ENCODE data around the gene DOCK3. TPM values are rescaled to one million over a fixed set of nuclear protein-coding genes. Genes with fewer than 3 reads are reported as not detected.
"Not testable (repeated sequence)": the region's sequence is repeated elsewhere in the genome, so short reads cannot be mapped to it uniquely, and the experiment has no call there.

The DOCK3 gene
- total RNA-seq, 1 donor from 2014 or later = 0.52 TPM

DNA sequence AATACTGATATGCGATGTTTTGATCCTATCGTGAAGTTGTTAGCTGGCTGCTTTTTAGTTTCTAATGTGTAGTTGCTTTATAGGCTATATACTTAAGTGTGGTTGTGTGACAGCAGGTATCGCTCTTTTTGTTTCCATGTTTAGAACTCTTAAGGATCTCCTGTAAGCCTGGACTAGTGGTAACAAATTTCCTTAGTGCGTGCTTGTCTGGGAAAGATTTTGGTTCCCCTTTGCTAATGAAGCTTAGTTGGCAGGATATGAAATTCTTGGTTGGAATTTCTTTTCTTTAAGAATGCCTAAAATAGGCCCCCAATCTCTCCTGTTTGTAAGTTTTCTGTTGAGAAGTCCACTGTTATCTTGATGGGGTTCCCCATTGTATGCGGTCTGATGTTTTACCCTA, 173.6 kb downstream of the DOCK3 start:
- Histone ChIP-seq H3K36me3 (ENCODE audit: control insufficient read depth in 3 of 3, insufficient read depth in 3 of 3, low read length in 3 of 3) (no peaks in the 10 kb centered on the region), H3K4me3 (ENCODE audit: low read length in 3 of 3) (no peak overlapping the region), H3K27me3 (ENCODE audit: control insufficient read depth in 3 of 3, insufficient read depth in 3 of 3, low read length in 3 of 3) (no peaks in the 10 kb centered on the region), H3K9me3 (ENCODE audit: control insufficient read depth in 3 of 3, low read length in 3 of 3) (no peaks in the 10 kb centered on the region), H3K9ac (ENCODE audit: low read depth in 1 of 3, low read length in 3 of 3) (no peak overlapping the region), H3K27ac (ENCODE audit: low read depth, low read length) (no peak overlapping the region), H3K4me1 (ENCODE audit: control insufficient read depth in 3 of 3, insufficient read depth in 3 of 3, low read length in 3 of 3) (no peaks in the 10 kb centered on the region)

GRCh38 chr3:50850639-50851511, 176.1 kb downstream of the DOCK3 start:
- Histone ChIP-seq H3K27me3 (ENCODE audit: control insufficient read depth in 3 of 3, insufficient read depth in 3 of 3, low read length in 3 of 3) (no peaks in the 10 kb centered on the region), H3K27ac (ENCODE audit: low read depth, low read length) (no peak overlapping the region), H3K4me3 (ENCODE audit: low read length in 3 of 3) (no peak overlapping the region)

DNA sequence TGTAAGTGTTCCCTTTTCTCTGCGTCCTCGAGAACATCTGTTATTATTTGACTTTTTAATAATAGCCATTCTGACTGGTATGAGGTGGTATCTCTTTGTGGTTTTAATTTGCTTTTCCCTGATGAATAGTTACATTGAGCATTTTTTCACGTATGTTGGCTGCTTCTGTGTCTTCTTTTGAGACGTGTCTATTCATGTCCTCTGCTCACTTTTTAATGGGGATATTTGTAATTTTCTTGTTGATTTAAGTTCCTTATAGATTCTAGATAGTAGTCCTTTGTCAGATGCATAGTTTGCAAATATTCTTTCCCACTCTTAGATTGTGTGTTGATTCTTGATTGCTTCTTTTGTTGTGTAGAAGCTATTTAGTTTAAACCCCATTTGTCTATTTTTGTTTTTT, 179.2 kb downstream of the DOCK3 start:
- no peak overlapping the region for H3K4me3 ChIP-seq (ENCODE audit: low read length in 3 of 3)
- H3K27ac ChIP-seq (ENCODE audit: low read depth, low read length) = no peak overlapping the region
- H3K27me3 ChIP-seq (ENCODE audit: control insufficient read depth in 3 of 3, insufficient read depth in 3 of 3, low read length in 3 of 3) = no peaks in the 10 kb centered on the region
- H3K36me3 ChIP-seq (ENCODE audit: control insufficient read depth in 3 of 3, insufficient read depth in 3 of 3, low read length in 3 of 3) = no peaks in the 10 kb centered on the region
- H3K4me1 ChIP-seq (ENCODE audit: control insufficient read depth in 3 of 3, insufficient read depth in 3 of 3, low read length in 3 of 3) = no peaks in the 10 kb centered on the region
- peaks cover 0 to 2% (median 0%) of the 10 kb centered on the region in 3 donors for H3K9me3 ChIP-seq (ENCODE audit: control insufficient read depth in 3 of 3, low read length in 3 of 3)
- H3K9ac ChIP-seq (ENCODE audit: low read depth in 1 of 3, low read length in 3 of 3) = no peak overlapping the region

More at GRCh38 chr3:50850639-50851511, 176.1 kb downstream of the DOCK3 start:
- no peaks in the 10 kb centered on the region for H3K36me3 ChIP-seq (ENCODE audit: control insufficient read depth in 3 of 3, insufficient read depth in 3 of 3, low read length in 3 of 3)
- H3K4me1 ChIP-seq (ENCODE audit: control insufficient read depth in 3 of 3, insufficient read depth in 3 of 3, low read length in 3 of 3) = no peaks in the 10 kb centered on the region
- H3K9me3 ChIP-seq (ENCODE audit: control insufficient read depth in 3 of 3, low read length in 3 of 3) = peaks cover 0 to 2% (median 0%) of the 10 kb centered on the region in 3 donors
- no peak overlapping the region for H3K9ac ChIP-seq (ENCODE audit: low read depth in 1 of 3, low read length in 3 of 3)

DNA sequence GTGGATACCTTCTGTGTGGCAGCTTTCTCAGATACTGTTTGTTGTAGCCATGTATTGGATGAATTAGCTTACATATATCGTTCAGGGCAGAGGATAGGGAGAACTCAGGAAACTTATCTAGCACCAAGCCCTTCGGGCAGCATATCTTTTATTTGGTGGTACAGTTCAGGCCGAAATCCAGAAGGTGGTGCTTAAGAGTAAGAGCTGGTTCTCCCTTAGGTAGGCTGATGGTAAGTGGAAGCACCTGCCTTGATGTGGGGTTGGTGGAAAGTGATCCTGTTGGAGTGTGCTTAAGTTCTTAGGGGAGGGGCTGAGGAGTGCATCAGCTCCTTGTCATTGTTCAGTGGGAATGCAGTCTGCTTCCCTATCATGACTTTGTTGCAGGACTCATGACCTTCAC, 187.5 kb downstream of the DOCK3 start:
- H3K4me1 ChIP-seq (ENCODE audit: control insufficient read depth in 3 of 3, insufficient read depth in 3 of 3, low read length in 3 of 3) = peaks cover 0 to 3% (median 0%) of the 10 kb centered on the region in 3 donors
- no peaks in the 10 kb centered on the region for H3K36me3 ChIP-seq (ENCODE audit: control insufficient read depth in 3 of 3, insufficient read depth in 3 of 3, low read length in 3 of 3)
- no peak overlapping the region for H3K9ac ChIP-seq (ENCODE audit: low read depth in 1 of 3, low read length in 3 of 3)
- no peaks in the 10 kb centered on the region for H3K27me3 ChIP-seq (ENCODE audit: control insufficient read depth in 3 of 3, insufficient read depth in 3 of 3, low read length in 3 of 3)
- no peak overlapping the region for H3K27ac ChIP-seq (ENCODE audit: low read depth, low read length)
- peaks cover 0 to 3% (median 0%) of the 10 kb centered on the region in 3 donors for H3K9me3 ChIP-seq (ENCODE audit: control insufficient read depth in 3 of 3, low read length in 3 of 3)
- H3K4me3 ChIP-seq (ENCODE audit: low read length in 3 of 3) = no peak overlapping the region

GRCh38 chr3:50873376-50874157, 198.8 kb downstream of the DOCK3 start:
- Histone ChIP-seq H3K9ac (ENCODE audit: low read depth in 1 of 3, low read length in 3 of 3) (no peak overlapping the region), H3K4me1 (ENCODE audit: control insufficient read depth in 3 of 3, insufficient read depth in 3 of 3, low read length in 3 of 3) (no peaks in the 10 kb centered on the region), H3K27me3 (ENCODE audit: control insufficient read depth in 3 of 3, insufficient read depth in 3 of 3, low read length in 3 of 3) (no peaks in the 10 kb centered on the region), H3K36me3 (ENCODE audit: control insufficient read depth in 3 of 3, insufficient read depth in 3 of 3, low read length in 3 of 3) (no peaks in the 10 kb centered on the region), H3K4me3 (ENCODE audit: low read length in 3 of 3) (no peak overlapping the region), H3K27ac (ENCODE audit: low read depth, low read length) (no peak overlapping the region), H3K9me3 (ENCODE audit: control insufficient read depth in 3 of 3, low read length in 3 of 3) (no peaks in the 10 kb centered on the region)

GRCh38 chr3:50874876-50875275, 200.1 kb downstream of the DOCK3 start:
- not testable (repeated sequence) for H3K9me3 ChIP-seq (ENCODE audit: control insufficient read depth in 3 of 3, low read length in 3 of 3); H3K4me1 ChIP-seq (ENCODE audit: control insufficient read depth in 3 of 3, insufficient read depth in 3 of 3, low read length in 3 of 3); H3K36me3 ChIP-seq (ENCODE audit: control insufficient read depth in 3 of 3, insufficient read depth in 3 of 3, low read length in 3 of 3); H3K27ac ChIP-seq (ENCODE audit: low read depth, low read length); H3K27me3 ChIP-seq (ENCODE audit: control insufficient read depth in 3 of 3, insufficient read depth in 3 of 3, low read length in 3 of 3); H3K4me3 ChIP-seq (ENCODE audit: low read length in 3 of 3); H3K9ac ChIP-seq (ENCODE audit: low read depth in 1 of 3, low read length in 3 of 3)

DNA sequence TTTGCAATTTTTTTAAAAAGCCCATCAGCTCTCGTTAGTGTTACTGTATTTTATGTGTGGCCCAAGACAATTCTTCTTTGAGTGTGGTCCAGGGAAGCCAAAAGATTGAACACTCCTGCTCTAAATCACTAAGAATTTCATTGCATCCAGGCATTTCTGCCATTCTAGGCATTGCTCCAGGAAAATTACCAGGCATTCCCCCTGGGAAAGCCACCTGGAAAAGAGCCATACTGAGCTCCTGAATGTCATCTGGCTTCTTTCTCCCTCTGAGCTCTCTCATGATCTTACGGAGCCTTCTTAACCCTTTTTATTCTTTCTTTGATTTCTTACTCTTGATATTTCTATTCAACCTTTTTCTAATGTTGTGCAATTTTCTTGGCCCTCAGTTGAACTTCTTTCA, 202.2 kb downstream of the DOCK3 start:
- no peaks in the 10 kb centered on the region for H3K9me3 ChIP-seq (ENCODE audit: control insufficient read depth in 3 of 3, low read length in 3 of 3)
- H3K27ac ChIP-seq (ENCODE audit: low read depth, low read length) = no peak overlapping the region
- no peak overlapping the region for H3K9ac ChIP-seq (ENCODE audit: low read depth in 1 of 3, low read length in 3 of 3)
- H3K27me3 ChIP-seq (ENCODE audit: control insufficient read depth in 3 of 3, insufficient read depth in 3 of 3, low read length in 3 of 3) = no peaks in the 10 kb centered on the region
- no peak overlapping the region for H3K4me3 ChIP-seq (ENCODE audit: low read length in 3 of 3)
- no peaks in the 10 kb centered on the region for H3K4me1 ChIP-seq (ENCODE audit: control insufficient read depth in 3 of 3, insufficient read depth in 3 of 3, low read length in 3 of 3)
- no peaks in the 10 kb centered on the region for H3K36me3 ChIP-seq (ENCODE audit: control insufficient read depth in 3 of 3, insufficient read depth in 3 of 3, low read length in 3 of 3)

DNA sequence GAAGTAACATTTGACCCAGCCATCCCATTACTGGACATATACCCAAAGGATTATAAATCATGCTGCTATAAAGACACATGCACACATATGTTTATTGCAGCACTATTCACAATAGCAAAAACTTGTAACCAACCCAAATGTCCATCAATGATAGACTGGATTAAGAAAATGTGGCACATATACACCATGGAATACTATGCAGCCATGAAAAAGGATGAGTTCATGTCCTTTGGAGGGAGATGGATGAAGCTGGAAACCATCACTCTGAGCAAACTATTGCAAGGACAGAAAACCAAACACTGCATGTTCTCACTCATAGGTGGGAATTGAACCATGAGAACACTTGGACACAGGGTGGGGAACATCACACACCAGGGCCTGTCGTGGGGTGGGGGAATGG, 208.0 kb downstream of the DOCK3 start:
- H3K4me3 ChIP-seq (ENCODE audit: low read length in 3 of 3); H3K9ac ChIP-seq (ENCODE audit: low read depth in 1 of 3, low read length in 3 of 3): not testable (repeated sequence)

GRCh38 chr3:50883755-50884154, 209.0 kb downstream of the DOCK3 start:
- Histone ChIP-seq H3K27ac (ENCODE audit: low read depth, low read length) (no peak overlapping the region), H3K9me3 (ENCODE audit: control insufficient read depth in 3 of 3, low read length in 3 of 3) (no peaks in the 10 kb centered on the region), H3K4me1 (ENCODE audit: control insufficient read depth in 3 of 3, insufficient read depth in 3 of 3, low read length in 3 of 3) (no peaks in the 10 kb centered on the region), H3K9ac (ENCODE audit: low read depth in 1 of 3, low read length in 3 of 3) (no peak overlapping the region), H3K36me3 (ENCODE audit: control insufficient read depth in 3 of 3, insufficient read depth in 3 of 3, low read length in 3 of 3) (no peaks in the 10 kb centered on the region), H3K27me3 (ENCODE audit: control insufficient read depth in 3 of 3, insufficient read depth in 3 of 3, low read length in 3 of 3) (no peaks in the 10 kb centered on the region), H3K4me3 (ENCODE audit: low read length in 3 of 3) (no peak overlapping the region)

More for the DNA sequence above, 208.0 kb downstream of the DOCK3 start:
- not testable (repeated sequence) for H3K27ac ChIP-seq (ENCODE audit: low read depth, low read length); H3K4me1 ChIP-seq (ENCODE audit: control insufficient read depth in 3 of 3, insufficient read depth in 3 of 3, low read length in 3 of 3); H3K9me3 ChIP-seq (ENCODE audit: control insufficient read depth in 3 of 3, low read length in 3 of 3); H3K27me3 ChIP-seq (ENCODE audit: control insufficient read depth in 3 of 3, insufficient read depth in 3 of 3, low read length in 3 of 3); H3K36me3 ChIP-seq (ENCODE audit: control insufficient read depth in 3 of 3, insufficient read depth in 3 of 3, low read length in 3 of 3)
